Fibroblast of skin of left quadriceps (primary cell): ENCODE measurements around the gene TDRD9.

Experiments used
- DNase-seq, 2 experiments: peaks; one replicate each; pipeline ENCODE4 v3.0.0-alpha.2; 2013; ENCODE audit warnings: low read depth in 2 of 2

The TDRD9 gene

GRCh38 chr14:104101651-104102281 is 173.5 kb downstream of the TDRD9 start:
- DNase-seq: no peak
